NCI-H82 (cell line): ENCODE results near the gene MEIOB.
"Not testable (repeated sequence)": the region's sequence is repeated elsewhere in the genome, so short reads cannot be mapped to it uniquely, and the experiment has no call there.

Source experiments
- DNase-seq: peaks from one replicate; lab custom pipeline; 2025; lab: John Stamatoyannopoulos, UW

The MEIOB gene, protein sequence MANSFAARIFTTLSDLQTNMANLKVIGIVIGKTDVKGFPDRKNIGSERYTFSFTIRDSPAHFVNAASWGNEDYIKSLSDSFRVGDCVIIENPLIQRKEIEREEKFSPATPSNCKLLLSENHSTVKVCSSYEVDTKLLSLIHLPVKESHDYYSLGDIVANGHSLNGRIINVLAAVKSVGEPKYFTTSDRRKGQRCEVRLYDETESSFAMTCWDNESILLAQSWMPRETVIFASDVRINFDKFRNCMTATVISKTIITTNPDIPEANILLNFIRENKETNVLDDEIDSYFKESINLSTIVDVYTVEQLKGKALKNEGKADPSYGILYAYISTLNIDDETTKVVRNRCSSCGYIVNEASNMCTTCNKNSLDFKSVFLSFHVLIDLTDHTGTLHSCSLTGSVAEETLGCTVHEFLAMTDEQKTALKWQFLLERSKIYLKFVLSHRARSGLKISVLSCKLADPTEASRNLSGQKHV

DNA sequence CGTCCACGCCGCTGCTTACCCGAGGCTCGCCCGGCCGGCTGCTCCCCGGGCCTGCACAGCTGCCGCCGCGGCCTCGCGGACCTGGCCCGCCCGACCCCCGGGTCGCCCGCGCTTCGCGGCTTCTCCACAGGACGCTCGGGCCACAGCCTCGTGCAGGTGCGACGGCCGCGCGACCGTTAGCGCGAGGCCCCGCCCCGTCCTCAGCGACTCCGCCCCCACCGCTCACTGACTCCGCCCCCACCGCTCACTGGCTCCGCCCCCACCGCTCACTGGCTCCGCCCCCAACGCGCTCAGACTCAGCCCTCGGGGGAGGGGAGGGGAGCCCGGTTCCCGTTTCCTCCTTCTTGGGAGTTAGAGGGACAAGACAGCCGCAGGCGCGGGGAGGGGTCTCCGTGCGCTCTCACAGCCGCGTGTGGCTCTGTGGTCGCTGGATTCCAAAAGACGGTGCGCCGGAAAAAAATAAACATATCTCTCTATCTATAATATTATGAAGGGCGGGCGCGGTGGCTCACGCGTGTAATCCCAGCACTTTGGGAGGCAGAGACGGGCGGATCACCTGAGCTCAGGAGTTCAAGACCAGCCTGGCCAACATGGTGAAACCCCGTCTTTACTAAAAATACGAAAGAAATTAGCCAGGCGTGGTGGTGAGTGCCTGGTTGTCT is at the start of gene MEIOB:
TSS of gene MEIOB (minus strand) at position 191 of the 662 bp plus-strand sequence. CDS start 3,989 bp downstream, outside the sequence.
- peak; percentile 87 for DNase-seq

- DNase-seq, result peak; percentile 80
Measured at GRCh38 chr16:1920727-1921171, 48.8 kb upstream of the MEIOB start.

DNA sequence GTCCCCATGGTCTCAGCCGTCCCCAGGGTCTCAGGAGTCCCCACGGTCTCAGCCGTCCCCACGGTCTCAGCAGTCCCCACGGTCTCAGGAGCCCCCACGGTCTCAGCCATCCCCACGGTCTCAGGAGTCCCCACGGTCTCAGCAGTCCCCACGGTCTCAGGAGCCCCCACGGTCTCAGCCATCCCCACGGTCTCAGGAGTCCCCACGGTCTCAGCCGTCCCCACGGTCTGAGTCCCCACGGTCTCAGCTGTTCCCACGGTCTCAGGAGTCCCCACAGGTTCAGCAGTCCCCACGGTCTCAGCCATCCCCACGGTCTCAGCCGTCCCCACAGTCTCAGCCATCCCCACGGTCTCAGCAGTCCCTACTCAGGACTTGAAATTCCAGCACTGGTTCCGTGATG is 48.2 kb upstream of the MEIOB start:
- DNase-seq, result not testable (repeated sequence)

DNA sequence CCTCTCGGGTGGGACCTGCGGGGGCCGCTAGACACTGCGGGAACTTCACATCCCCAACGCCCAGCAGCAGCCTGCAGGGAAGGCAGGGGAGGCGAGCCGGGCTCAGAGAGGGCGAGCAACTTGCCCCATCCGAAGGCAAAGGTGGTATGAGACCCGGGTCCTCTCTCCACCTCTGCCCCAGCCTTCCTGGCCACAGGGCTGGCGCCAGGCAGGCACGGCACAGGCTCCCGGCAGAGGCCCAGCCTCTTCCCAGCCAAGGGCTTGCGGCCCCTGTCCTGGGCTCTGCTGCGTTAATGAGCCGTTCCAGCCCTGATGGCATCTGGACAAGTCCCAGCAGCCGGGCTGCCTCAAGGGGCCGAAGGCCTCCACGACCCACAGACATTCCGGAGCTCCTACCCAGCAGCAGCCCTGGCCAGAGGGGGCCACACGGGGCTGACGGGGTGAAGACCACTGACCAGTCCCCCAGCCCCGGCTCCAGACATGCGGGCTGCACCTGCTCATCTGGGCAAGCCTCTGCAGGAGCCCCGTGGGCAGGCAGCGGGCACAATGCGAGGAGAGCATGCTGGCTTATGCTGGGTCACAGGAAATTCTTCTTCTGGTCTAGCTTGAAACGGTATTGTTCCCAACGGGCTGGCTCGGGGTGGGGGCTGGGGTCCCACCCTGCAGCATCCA is 47.5 kb upstream of the MEIOB start:
- no peak for DNase-seq

GRCh38 chr16:1918351-1919326 is 46.7 kb upstream of the MEIOB start, which contains the start of gene HS3ST6:
Gene HS3ST6 (minus strand): TSS chr16:1918415. CDS start chr16:1918323, 92 bp downstream.
- no peak for DNase-seq

- no peak for DNase-seq
Measured at GRCh38 chr16:1917665-1918350, 45.8 kb upstream of the MEIOB start.

DNA sequence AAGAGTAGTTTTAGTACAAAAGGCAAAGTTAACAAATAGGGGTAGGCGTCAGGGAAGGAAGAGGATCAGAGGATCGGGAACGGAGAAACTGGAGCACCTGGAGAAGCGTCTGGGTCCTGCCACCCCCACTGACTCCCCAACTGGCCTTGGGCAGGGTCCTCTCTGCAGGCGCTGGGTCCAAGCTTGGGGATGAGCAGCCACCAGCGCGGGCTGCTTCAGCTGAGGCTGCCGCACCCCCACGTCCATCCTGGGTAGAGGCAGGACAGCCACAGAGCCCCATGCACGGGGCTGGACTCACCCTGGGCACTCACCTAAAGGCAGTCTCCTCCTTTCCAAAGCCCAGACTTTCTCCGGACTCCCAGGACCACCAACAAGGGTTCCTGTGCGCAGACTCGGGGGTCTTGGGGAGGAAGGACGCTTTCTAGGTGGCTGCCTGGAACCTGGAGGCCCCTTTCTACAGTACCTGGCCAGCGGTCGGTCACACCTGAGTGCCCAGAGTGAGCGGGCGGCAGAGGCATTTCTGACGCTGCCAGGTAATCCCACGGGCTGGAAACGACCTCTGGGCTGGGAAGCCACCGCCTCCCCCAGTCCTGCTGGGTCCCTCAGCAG is 45.2 kb upstream of the MEIOB start:
- no peak for DNase-seq

- DNase-seq, result peak; percentile 65
Measured at GRCh38 chr16:1916640-1916990, 44.7 kb upstream of the MEIOB start.

- DNase-seq, result no peak
Measured at GRCh38 chr16:1915732-1916639, 44.0 kb upstream of the MEIOB start.

GRCh38 chr16:1914988-1915387 is 43.0 kb upstream of the MEIOB start:
- DNase-seq, result no peak

GRCh38 chr16:1914084-1914608 is 42.2 kb upstream of the MEIOB start:
- DNase-seq, result no peak

GRCh38 chr16:1913327-1914083 is 41.5 kb upstream of the MEIOB start:
- no peak for DNase-seq

DNA sequence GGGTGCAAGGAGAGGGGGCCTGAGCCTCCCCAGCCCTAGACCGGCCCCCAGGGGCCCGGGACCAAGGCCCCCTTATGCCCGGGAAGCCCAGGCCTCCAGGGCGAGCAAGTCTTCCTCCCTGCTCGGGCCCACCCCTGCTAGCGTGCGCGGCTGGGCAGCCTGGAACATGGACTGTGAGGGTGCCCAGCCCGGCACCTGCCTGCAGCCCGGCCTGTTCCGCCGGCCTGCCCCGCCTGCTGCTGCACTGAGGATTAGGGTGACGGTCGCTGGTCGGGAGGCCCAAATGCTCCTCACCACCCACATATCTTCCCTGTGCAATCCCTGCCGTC is 40.2 kb upstream of the MEIOB start:
- no peak for DNase-seq

GRCh38 chr16:1911467-1912214 is 39.7 kb upstream of the MEIOB start:
- no peak for DNase-seq

DNA sequence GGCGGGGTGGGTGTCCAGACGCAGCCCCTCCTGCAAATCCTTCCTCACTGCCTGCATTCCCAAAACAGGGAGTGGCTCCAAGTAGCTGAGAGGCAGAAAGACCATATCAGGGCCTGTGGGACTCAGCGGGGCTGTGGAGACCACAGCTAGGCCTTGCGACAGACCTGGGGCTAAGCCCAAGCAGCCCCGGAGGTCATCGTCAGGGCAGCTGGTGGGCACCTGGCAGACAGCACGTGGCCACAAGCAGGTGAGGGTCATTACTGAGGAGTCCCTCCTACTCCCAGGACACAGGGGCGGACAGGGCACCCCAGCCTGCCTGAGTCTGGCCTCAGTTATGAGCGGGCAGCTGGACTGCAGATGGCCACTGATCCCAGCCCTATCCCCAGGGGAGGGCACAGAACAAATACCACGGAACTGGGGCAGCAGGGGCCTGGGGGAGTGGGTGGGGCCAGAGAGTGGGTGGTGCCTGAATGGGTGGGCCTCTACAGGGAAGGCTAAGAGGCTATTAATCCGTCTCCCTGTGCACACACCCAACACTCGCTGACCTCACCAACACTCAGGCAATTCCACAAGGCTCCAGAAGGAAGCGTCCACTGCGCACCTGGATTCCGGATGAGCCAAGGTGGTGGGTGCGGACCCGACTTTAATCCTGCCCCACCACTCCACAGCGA is 37.7 kb upstream of the MEIOB start:
- DNase-seq, result peak; percentile 96

DNA sequence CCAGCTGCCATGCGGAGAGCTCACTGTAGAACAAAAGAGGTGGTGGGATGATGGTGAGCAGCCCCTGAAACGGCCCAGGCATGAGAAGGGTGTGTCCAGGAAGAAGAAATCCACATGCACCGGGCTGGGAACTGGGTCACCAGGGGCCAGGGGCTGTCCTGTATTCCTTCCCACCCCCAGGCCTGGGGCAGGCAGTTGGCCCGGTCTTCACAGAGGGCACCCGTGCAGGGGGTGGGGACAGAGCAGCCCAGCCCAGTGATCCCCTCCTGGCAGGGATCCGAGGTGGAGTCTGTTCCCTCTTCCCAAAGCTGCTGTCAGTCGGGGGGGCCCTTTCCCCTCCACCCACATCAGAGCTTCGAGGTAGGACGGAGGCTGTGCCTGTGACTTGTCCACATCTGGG is 37.0 kb upstream of the MEIOB start:
- DNase-seq, result peak; percentile 53

GRCh38 chr16:1908184-1908583 is 36.2 kb upstream of the MEIOB start:
- DNase-seq, result no peak
